Measurements from ENCODE around the gene HOXA7. TPM values are rescaled to one million over a fixed set of nuclear protein-coding genes. Genes with fewer than 3 reads are reported as not detected.
A peak's percentile ranks its signal among the peaks of the same experiment; 100 is the strongest.

Gene HOXA7
- total and polyA plus RNA-seq, 2 donors (not counting 1 experiment from before 2014, with no cell fraction given): 0.37 TPM; not detected in 1

GRCh38 chr7:27173956-27174873 is 17.7 kb upstream of the HOXA7 start, which contains the start of gene HOXA10:
HOXA10 (minus strand) TSS chr7:27174320; CDS start chr7:27174306, 14 bp downstream.
- Histone ChIP-seq H3K79me2 (ENCODE audit: control insufficient read depth, insufficient read depth, low read length) (no peaks in the 10 kb centered on the region), H3K9me3 (ENCODE audit: control extremely low read depth in 1 of 3, control insufficient read depth in 2 of 3, insufficient read depth in 1 of 3, low read length in 2 of 3) (peaks cover 0 to 54% (median 10%) of the 10 kb centered on the region in 3 donors), H4K20me1 (ENCODE audit: control insufficient read depth, insufficient read depth, low read length, poor library complexity, severe bottlenecking) (peaks cover 8% of the 10 kb centered on the region), H3K27me3 (replicated peaks in 1 of 4; ENCODE audit: control extremely low read depth in 1 of 4, control insufficient read depth in 3 of 4, insufficient read depth in 4 of 4, low read length in 3 of 4) (peaks cover 0 to 95% (median 78%) of the 10 kb centered on the region in 4 experiments), H2AFZ (ENCODE audit: insufficient read depth, low read depth, low read length, poor library complexity, severe bottlenecking) (peak within 1 kb of the TSS; percentile 64), H3K4me2 (replicated peaks; ENCODE audit: low read depth, low read length, poor library complexity, severe bottlenecking) (peak within 1 kb of the TSS; percentile 93), H3K9ac (ENCODE audit: low read length) (peak within 1 kb of the TSS; percentile 61), H3K36me3 (replicated peaks in 1 of 2; ENCODE audit: control extremely low read depth in 1 of 2, control insufficient read depth in 1 of 2, extremely low read depth in 1 of 2, insufficient read depth in 2 of 2, low read length in 1 of 2) (no peaks in the 10 kb centered on the region), H3K4me3 (ENCODE audit: control extremely low read depth in 1 of 5, extremely low read depth in 1 of 5, insufficient read depth in 1 of 5, low read depth in 2 of 5, low read length in 4 of 5) (peak within 1 kb of the TSS in 3 of 5 experiments; percentile 36 to 55 (median 51)), H3K4me1 (ENCODE audit: control insufficient read depth in 2 of 2, insufficient read depth in 2 of 2, low read length in 2 of 2) (peaks cover 29 to 52% of the 10 kb centered on the region in 2 donors), H3K27ac (ENCODE audit: low read length in 2 of 2) (no peak within 1 kb of the TSS)
- Mint-ChIP-seq H3K27ac (peak within 1 kb of the TSS; percentile 20), H3K4me1 (peaks cover 15% of the 10 kb centered on the region), H3K9me3 (ENCODE audit: insufficient read depth) (no peaks in the 10 kb centered on the region), H3K4me3 (peak within 1 kb of the TSS; percentile 64), H3K27me3 (peaks cover 54% of the 10 kb centered on the region)
- ChIA-PET POLR2A (interaction anchor here (0.5 kb wide), 1 partner anchor 18 kb away, joined by 3 read pairs; no protein-coding TSS in a partner anchor), CTCF (interaction anchor here (1.4 to 1.9 kb wide), 3 partner anchors 8 to 25 kb away, joined by 3 to 5 read pairs (median 5); no protein-coding TSS in a partner anchor)
- WGBS (ENCODE audit: insufficient coverage): 7% methylated on average over 78 of the region's 82 CpGs
- peak; percentile 28 for DNase-seq
- no peak for ATAC-seq (ENCODE audit: low read depth)
- TF ChIP-seq, protein P1, sequence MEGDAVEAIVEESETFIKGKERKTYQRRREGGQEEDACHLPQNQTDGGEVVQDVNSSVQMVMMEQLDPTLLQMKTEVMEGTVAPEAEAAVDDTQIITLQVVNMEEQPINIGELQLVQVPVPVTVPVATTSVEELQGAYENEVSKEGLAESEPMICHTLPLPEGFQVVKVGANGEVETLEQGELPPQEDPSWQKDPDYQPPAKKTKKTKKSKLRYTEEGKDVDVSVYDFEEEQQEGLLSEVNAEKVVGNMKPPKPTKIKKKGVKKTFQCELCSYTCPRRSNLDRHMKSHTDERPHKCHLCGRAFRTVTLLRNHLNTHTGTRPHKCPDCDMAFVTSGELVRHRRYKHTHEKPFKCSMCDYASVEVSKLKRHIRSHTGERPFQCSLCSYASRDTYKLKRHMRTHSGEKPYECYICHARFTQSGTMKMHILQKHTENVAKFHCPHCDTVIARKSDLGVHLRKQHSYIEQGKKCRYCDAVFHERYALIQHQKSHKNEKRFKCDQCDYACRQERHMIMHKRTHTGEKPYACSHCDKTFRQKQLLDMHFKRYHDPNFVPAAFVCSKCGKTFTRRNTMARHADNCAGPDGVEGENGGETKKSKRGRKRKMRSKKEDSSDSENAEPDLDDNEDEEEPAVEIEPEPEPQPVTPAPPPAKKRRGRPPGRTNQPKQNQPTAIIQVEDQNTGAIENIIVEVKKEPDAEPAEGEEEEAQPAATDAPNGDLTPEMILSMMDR (IDR thresholded peaks at IDR 0.05): no peak
- no peak for TF ChIP-seq EZH2 (IDR thresholded peaks at IDR 0.05; ENCODE audit: borderline replicate concordance, insufficient read depth, low read depth, low read length, poor library complexity, severe bottlenecking)
- intact Hi-C loops (cut with micrococcal nuclease): loop anchor here (1.0 kb wide), 1 partner anchor 10 kb away; no protein-coding TSS in a partner anchor

Data from B cell (primary cell).